Fibroblast of lung (primary cell): ENCODE data around the gene MINAR2. TPM values are rescaled to one million over a fixed set of nuclear protein-coding genes. Genes with fewer than 3 reads are reported as not detected.

Experiments
- DNase-seq, 2 donors: peaks; one replicate each; pipeline versions ENCODE4 v3.0.0 to v3.0.0-alpha.2; 2010; ENCODE audit warnings: low read depth in 2 of 2
- H2AFZ ChIP-seq: 2 replicates; pipeline ENCODE4 v1.5.1; 2012; ENCODE audit warnings: low read length, control low read depth, inconsistent platforms
- H3K27ac ChIP-seq: 2 replicates; pipeline ENCODE4 v1.5.1; 2011; ENCODE audit warnings: low read length, control low read depth; ENCODE audit not compliant: insufficient read depth
- H3K27me3 ChIP-seq: 2 replicates; pipeline ENCODE4 v1.5.1; 2011; ENCODE audit warnings: mild to moderate bottlenecking, low read length; ENCODE audit not compliant: control insufficient read depth, insufficient read depth
- H3K36me3 ChIP-seq: 2 replicates; pipeline ENCODE4 v1.5.1; 2011; ENCODE audit warnings: low read length; ENCODE audit not compliant: control insufficient read depth, insufficient read depth
- H3K4me1 ChIP-seq: 2 replicates; pipeline ENCODE4 v1.5.1; 2011; ENCODE audit warnings: low read length; ENCODE audit not compliant: control insufficient read depth, insufficient read depth; ENCODE audit errors: extremely low read depth
- H3K4me2 ChIP-seq: 2 replicates; pipeline ENCODE4 v1.5.1; 2011; ENCODE audit warnings: low read length, control low read depth; ENCODE audit not compliant: insufficient read depth; ENCODE audit errors: extremely low read depth
- H3K4me3 ChIP-seq, 4 experiments: fragments of 200-600 bp in 1 of 4; sonication (generic) in 1 of 4; replicated peaks in 1 of 4; 2 replicates each; pipeline ENCODE4 v1.5.1; 2011 to 2016; ENCODE audit warnings: low read length in 4 of 4, low read depth in 3 of 4, mild to moderate bottlenecking in 3 of 4, control low read depth in 2 of 4, inconsistent platforms in 1 of 4, mixed read lengths in 1 of 4; ENCODE audit not compliant: insufficient read depth in 1 of 4; ENCODE audit errors: control extremely low read depth in 1 of 4
- H3K79me2 ChIP-seq: 2 replicates; pipeline ENCODE4 v1.5.1; 2012; ENCODE audit warnings: mild to moderate bottlenecking, low read length, inconsistent platforms; ENCODE audit not compliant: control insufficient read depth, insufficient read depth
- H3K9ac ChIP-seq: 2 replicates; pipeline ENCODE4 v1.5.1; 2011; ENCODE audit warnings: mild to moderate bottlenecking, low read length, control low read depth; ENCODE audit not compliant: insufficient read depth
- H3K9me3 ChIP-seq: 2 replicates; pipeline ENCODE4 v1.5.1; 2012; ENCODE audit warnings: low read depth, low read length; ENCODE audit not compliant: control insufficient read depth, insufficient read depth
- H4K20me1 ChIP-seq: 2 replicates; pipeline ENCODE4 v1.5.1; 2011; ENCODE audit warnings: low read length; ENCODE audit not compliant: control insufficient read depth, insufficient read depth; ENCODE audit errors: extremely low read depth
- CTCF ChIP-seq, 2 donors: IDR thresholded peaks in 1 of 2; conservative IDR thresholded peaks in 1 of 2; 1 replicate in 1 of 2; 2 replicates in 1 of 2; pipeline ENCODE4 v1.5.1; 2011 to 2012; ENCODE audit warnings: low read length in 2 of 2, control low read depth in 1 of 2, inconsistent platforms in 1 of 2, low read depth in 1 of 2, mild to moderate bottlenecking in 1 of 2
- EZH2 ChIP-seq: IDR thresholded peaks from 2 replicates; pipeline ENCODE4 v1.5.1; 2012; ENCODE audit warnings: low read length, control low read depth, mild to moderate bottlenecking; ENCODE audit errors: missing control alignments
- polyA minus RNA-seq: library from RNA; depleted of rRNA, polyadenylated mRNA; stranded (reverse); fragments of >200 nt; gene quantifications from 2 replicates; pipeline ENCODE4 v1.2.3, GENCODE V29; 2011; ENCODE audit warnings: low replicate concordance
- polyA plus RNA-seq, 2 donors: library from polyadenylated mRNA; depleted of rRNA in 1 of 2; stranded (reverse) in 1 of 2; unstranded in 1 of 2; fragments of >200 nt; gene quantifications; 2 replicates each; pipeline ENCODE4 v1.2.1, GENCODE V29; 2011 to 2012; ENCODE audit warnings: missing spikeins in 1 of 2
- total RNA-seq: library from RNA; depleted of rRNA; stranded (reverse); fragments of >200 nt; gene quantifications from 2 replicates; pipeline ENCODE4 v1.2.1, GENCODE V29; 2014

MINAR2 gene
- total RNA-seq (not detected in 2 replicates), polyA plus RNA-seq (not detected in 2 replicates), polyA minus RNA-seq (not detected in 2 replicates)
- not detected in 2 replicates for polyA plus RNA-seq (2012)

GRCh38 chr5:129747572-129748407, at the start of gene MINAR2:
Gene MINAR2, plus strand, starts transcription at chr5:129748094. Its CDS starts 97 bp downstream, at chr5:129748191.
- Histone ChIP-seq H2AFZ (no peak within 1 kb of the TSS), H3K36me3 (no peaks in the 10 kb centered on the region), H3K27me3 (no peaks in the 10 kb centered on the region)

GRCh38 chr5:129698661-129699060, 49.2 kb upstream of the MINAR2 start:
- TF ChIP-seq EZH2: no peak
- peak; percentile 20 to 41 for TF ChIP-seq CTCF (conservative IDR thresholded peaks at IDR 0.05 in 1 of 2, IDR thresholded peaks at IDR 0.05 in 1 of 2; ENCODE audit: low read depth in 1 of 2, low read length in 2 of 2)
- H3K9ac ChIP-seq: no peak overlapping the region
- H3K79me2 ChIP-seq: no peaks in the 10 kb centered on the region

More at GRCh38 chr5:129747572-129748407, at the start of gene MINAR2:
- Histone ChIP-seq H3K4me2 (no peak within 1 kb of the TSS), H3K79me2 (no peaks in the 10 kb centered on the region), H3K9me3 (no peaks in the 10 kb centered on the region), H3K27ac (no peak within 1 kb of the TSS), H4K20me1 (no peaks in the 10 kb centered on the region), H3K9ac (no peak within 1 kb of the TSS), H3K4me1 (no peaks in the 10 kb centered on the region), H3K4me3 (no peak within 1 kb of the TSS)
- DNase-seq: no peak
- no peak for TF ChIP-seq CTCF (conservative IDR thresholded peaks at IDR 0.05 in 1 of 2, IDR thresholded peaks at IDR 0.05 in 1 of 2; ENCODE audit: low read depth in 1 of 2, low read length in 2 of 2)
- no peak for TF ChIP-seq EZH2

GRCh38 chr5:129716235-129716634, 31.7 kb upstream of the MINAR2 start:
- no peak overlapping the region for H3K4me3 ChIP-seq
- H3K79me2 ChIP-seq: no peaks in the 10 kb centered on the region
- TF ChIP-seq CTCF (conservative IDR thresholded peaks at IDR 0.05 in 1 of 2, IDR thresholded peaks at IDR 0.05 in 1 of 2; ENCODE audit: low read depth in 1 of 2, low read length in 2 of 2) (no peak), EZH2 (no peak)
- no peaks in the 10 kb centered on the region for H3K36me3 ChIP-seq
- no peaks in the 10 kb centered on the region for H4K20me1 ChIP-seq
- no peak overlapping the region for H3K4me2 ChIP-seq
- no peaks in the 10 kb centered on the region for H3K9me3 ChIP-seq
- peak; percentile 15 to 41 for DNase-seq
- H3K9ac ChIP-seq: no peak overlapping the region
- H3K4me1 ChIP-seq: no peaks in the 10 kb centered on the region
- no peak overlapping the region for H2AFZ ChIP-seq
- H3K27ac ChIP-seq: no peak overlapping the region
- no peaks in the 10 kb centered on the region for H3K27me3 ChIP-seq

More at GRCh38 chr5:129698661-129699060, 49.2 kb upstream of the MINAR2 start:
- Histone ChIP-seq H2AFZ (no peak overlapping the region), H3K4me2 (no peak overlapping the region), H3K4me1 (no peaks in the 10 kb centered on the region), H3K27me3 (no peaks in the 10 kb centered on the region), H3K36me3 (no peaks in the 10 kb centered on the region), H4K20me1 (no peaks in the 10 kb centered on the region), H3K4me3 (no peak overlapping the region), H3K9me3 (no peaks in the 10 kb centered on the region), H3K27ac (no peak overlapping the region)
- peak in 1 of 2 donors; percentile 14 for DNase-seq
